ENCODE results near the gene LGALS9B. TPM values are rescaled to one million over a fixed set of nuclear protein-coding genes. Genes with fewer than 3 reads are reported as not detected.
A peak's percentile ranks its signal among the peaks of the same experiment; 100 is the strongest.
"Not testable (repeated sequence)": the region's sequence is repeated elsewhere in the genome, so short reads cannot be mapped to it uniquely, and the experiment has no call there.

LGALS9B gene
- total and polyA plus RNA-seq, 7 donors: not detected

GRCh38 chr17:20466553-20466952, 786 bp downstream of the LGALS9B start:
- WGBS, 3 donors: 77 to 90% (median 82%) methylated on average over 2 of the region's 5 CpGs
- ATAC-seq; H3K36me3 ChIP-seq (ENCODE audit: insufficient read depth in 1 of 2, low read depth in 1 of 2); H3K27me3 ChIP-seq (ENCODE audit: insufficient read depth in 3 of 3, low read length in 2 of 3); H3K4me3 ChIP-seq; DNase-seq; H3K4me1 ChIP-seq; H3K27ac ChIP-seq; intact Hi-C loops (cut with DNase I); H3K9me3 ChIP-seq: not testable (repeated sequence)

- H3K4me1 ChIP-seq; H3K4me3 ChIP-seq; intact Hi-C loops (cut with DNase I); H3K27ac ChIP-seq; H3K27me3 ChIP-seq (ENCODE audit: insufficient read depth in 3 of 3, low read length in 2 of 3); H3K9me3 ChIP-seq; DNase-seq; H3K36me3 ChIP-seq (ENCODE audit: insufficient read depth in 1 of 2, low read depth in 1 of 2): not testable (repeated sequence)
- WGBS, 3 donors: 7 to 42% (median 15%) methylated on average over 6 to 7 of the region's 12 CpGs
- ATAC-seq: peak in 3 of 4 donors; percentile 60 to 74 (median 74)
These were observed 1.8 kb downstream of the LGALS9B start for GRCh38 chr17:20465535-20465934.

DNA sequence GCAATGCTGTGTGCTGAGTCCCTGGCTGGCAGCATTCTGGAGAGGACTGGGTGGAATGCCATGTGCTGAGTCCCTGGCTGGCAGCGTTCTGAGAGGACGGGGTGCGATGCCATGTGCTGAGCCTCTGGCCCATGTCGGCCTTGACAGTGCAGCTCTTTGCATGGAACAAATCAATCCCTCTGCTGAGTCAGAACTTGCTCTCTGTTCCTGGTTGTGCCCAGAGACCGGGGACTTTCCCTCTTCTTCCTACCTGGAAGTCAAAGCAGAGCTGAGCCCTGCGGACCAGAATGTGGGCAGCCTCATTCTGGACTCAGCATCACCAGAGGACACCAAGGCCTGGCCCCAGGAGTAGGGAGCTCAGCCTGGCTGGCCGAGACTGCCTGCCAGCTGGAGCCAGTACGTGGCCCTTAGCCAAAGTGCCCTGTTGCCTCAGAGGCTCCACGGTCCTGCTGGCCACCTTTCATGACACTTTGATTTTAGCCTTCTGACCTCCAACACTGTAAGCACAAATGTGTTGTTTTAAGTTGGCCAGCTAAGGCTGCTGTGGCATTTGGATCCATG, 2.4 kb downstream of the LGALS9B start:
- H3K36me3 ChIP-seq (ENCODE audit: insufficient read depth in 1 of 2, low read depth in 1 of 2); DNase-seq; H3K27me3 ChIP-seq (ENCODE audit: insufficient read depth in 3 of 3, low read length in 2 of 3); intact Hi-C loops (cut with DNase I); H3K4me1 ChIP-seq; H3K4me3 ChIP-seq; H3K9me3 ChIP-seq; H3K27ac ChIP-seq: not testable (repeated sequence)
- peak; percentile 46 to 91 (median 83) for ATAC-seq
- 20 to 48% (median 29%) methylated on average over 4 to 5 of the region's 9 CpGs for WGBS, 3 donors

GRCh38 chr17:20462158-20462557, 5.2 kb downstream of the LGALS9B start:
- H3K27me3 ChIP-seq (ENCODE audit: insufficient read depth in 3 of 3, low read length in 2 of 3); H3K9me3 ChIP-seq; H3K4me1 ChIP-seq; H3K27ac ChIP-seq; ATAC-seq; DNase-seq; H3K4me3 ChIP-seq; intact Hi-C loops (cut with DNase I); H3K36me3 ChIP-seq (ENCODE audit: insufficient read depth in 1 of 2, low read depth in 1 of 2): not testable (repeated sequence)
- WGBS, 3 donors: no CpG with 5 or more reads among the region's 3 CpGs

- H3K9me3 ChIP-seq; intact Hi-C loops (cut with DNase I); ATAC-seq; H3K36me3 ChIP-seq (ENCODE audit: insufficient read depth in 1 of 2, low read depth in 1 of 2); H3K4me3 ChIP-seq; H3K4me1 ChIP-seq; DNase-seq; H3K27ac ChIP-seq; H3K27me3 ChIP-seq (ENCODE audit: insufficient read depth in 3 of 3, low read length in 2 of 3): not testable (repeated sequence)
- WGBS, 3 donors: 70 to 76% (median 70%) methylated on average over 4 to 6 of the region's 10 CpGs
These were observed 9.4 kb downstream of the LGALS9B start for GRCh38 chr17:20457848-20458381.

GRCh38 chr17:20455106-20455505, 12.2 kb downstream of the LGALS9B start:
- no CpG with 5 or more reads among the region's 10 CpGs for WGBS, 3 donors
- H3K4me1 ChIP-seq; H3K27ac ChIP-seq; ATAC-seq; DNase-seq; H3K27me3 ChIP-seq (ENCODE audit: insufficient read depth in 3 of 3, low read length in 2 of 3); H3K36me3 ChIP-seq (ENCODE audit: insufficient read depth in 1 of 2, low read depth in 1 of 2); intact Hi-C loops (cut with DNase I); H3K4me3 ChIP-seq; H3K9me3 ChIP-seq: not testable (repeated sequence)

- WGBS, 3 donors: 50 to 75% (median 72%) methylated on average over 1 to 4 of the region's 11 CpGs
These were observed 13.4 kb downstream of the LGALS9B start for GRCh38 chr17:20453820-20454434.

DNA sequence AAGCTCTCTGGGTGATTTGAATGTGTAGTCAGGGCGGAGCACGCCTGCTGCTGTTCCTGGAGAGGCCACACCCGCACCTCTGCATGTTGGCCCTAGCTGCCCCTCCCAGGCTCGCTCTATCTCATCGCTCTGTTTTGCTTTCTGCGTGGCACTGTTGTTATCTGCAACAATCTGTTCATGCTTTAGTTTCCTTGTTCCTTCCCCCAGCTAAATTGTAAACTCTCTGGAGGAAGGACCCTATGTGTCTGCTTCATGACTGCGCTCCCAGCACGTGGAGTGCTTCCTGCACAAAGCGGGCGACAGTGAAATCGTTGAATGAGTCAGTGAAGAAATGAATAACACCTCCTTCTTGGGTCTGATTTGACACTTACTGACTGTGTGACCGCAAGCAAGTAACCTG, 16.5 kb downstream of the LGALS9B start:
- H3K27ac ChIP-seq; H3K9me3 ChIP-seq; H3K36me3 ChIP-seq (ENCODE audit: insufficient read depth in 1 of 2, low read depth in 1 of 2); H3K4me1 ChIP-seq; ATAC-seq; intact Hi-C loops (cut with DNase I); H3K4me3 ChIP-seq; H3K27me3 ChIP-seq (ENCODE audit: insufficient read depth in 3 of 3, low read length in 2 of 3); DNase-seq: not testable (repeated sequence)
- WGBS, 3 donors: 51 to 70% (median 66%) methylated on average over 5 to 11 of the region's 12 CpGs

More at GRCh38 chr17:20453820-20454434, 13.4 kb downstream of the LGALS9B start:
- peak in 3 of 4 donors; percentile 76 to 87 (median 76) for ATAC-seq
- H3K4me3 ChIP-seq; H3K36me3 ChIP-seq (ENCODE audit: insufficient read depth in 1 of 2, low read depth in 1 of 2); H3K9me3 ChIP-seq; DNase-seq; intact Hi-C loops (cut with DNase I); H3K4me1 ChIP-seq; H3K27ac ChIP-seq; H3K27me3 ChIP-seq (ENCODE audit: insufficient read depth in 3 of 3, low read length in 2 of 3): not testable (repeated sequence)

- 71 to 87% (median 78%) methylated on average over 19 to 25 of the region's 26 CpGs for WGBS, 3 donors
- H3K27me3 ChIP-seq (ENCODE audit: insufficient read depth in 3 of 3, low read length in 2 of 3); DNase-seq; H3K4me3 ChIP-seq; H3K4me1 ChIP-seq; ATAC-seq; H3K36me3 ChIP-seq (ENCODE audit: insufficient read depth in 1 of 2, low read depth in 1 of 2); H3K9me3 ChIP-seq; intact Hi-C loops (cut with DNase I); H3K27ac ChIP-seq: not testable (repeated sequence)
These were observed 19.6 kb downstream of the LGALS9B start for GRCh38 chr17:20447534-20448321.

GRCh38 chr17:20446895-20447294, 20.4 kb downstream of the LGALS9B start:
- DNase-seq; intact Hi-C loops (cut with DNase I); ATAC-seq; H3K9me3 ChIP-seq; H3K27me3 ChIP-seq (ENCODE audit: insufficient read depth in 3 of 3, low read length in 2 of 3); H3K36me3 ChIP-seq (ENCODE audit: insufficient read depth in 1 of 2, low read depth in 1 of 2); H3K4me1 ChIP-seq; H3K4me3 ChIP-seq; H3K27ac ChIP-seq: not testable (repeated sequence)
- 55 to 58% (median 56%) methylated on average over 5 to 6 of the region's 6 CpGs for WGBS, 3 donors
